Endometrial microvascular endothelial cells (primary cell): ENCODE data around the gene ADGRG4. TPM values are rescaled to one million over a fixed set of nuclear protein-coding genes. Genes with fewer than 3 reads are reported as not detected.
"Not testable (repeated sequence)": the region's sequence is repeated elsewhere in the genome, so short reads cannot be mapped to it uniquely, and the experiment has no call there.

ENCODE experiments used
- in situ Hi-C: cut with HindIII; loops from 2 replicates; pipeline ENCODE4 v1.10.0; 2017; ENCODE audit warnings: low sequenced_read_pairs, low pct_unique_long_range_greater_than_20kb; ENCODE audit errors: inconsistent ontology term
- total RNA-seq: library from RNA; depleted of rRNA; stranded (reverse); fragments of >200 nt; gene quantifications from one replicate; pipeline ENCODE4 v1.2.3, GENCODE V29; 2015; ENCODE audit errors: inconsistent ontology term

The ADGRG4 gene, protein sequence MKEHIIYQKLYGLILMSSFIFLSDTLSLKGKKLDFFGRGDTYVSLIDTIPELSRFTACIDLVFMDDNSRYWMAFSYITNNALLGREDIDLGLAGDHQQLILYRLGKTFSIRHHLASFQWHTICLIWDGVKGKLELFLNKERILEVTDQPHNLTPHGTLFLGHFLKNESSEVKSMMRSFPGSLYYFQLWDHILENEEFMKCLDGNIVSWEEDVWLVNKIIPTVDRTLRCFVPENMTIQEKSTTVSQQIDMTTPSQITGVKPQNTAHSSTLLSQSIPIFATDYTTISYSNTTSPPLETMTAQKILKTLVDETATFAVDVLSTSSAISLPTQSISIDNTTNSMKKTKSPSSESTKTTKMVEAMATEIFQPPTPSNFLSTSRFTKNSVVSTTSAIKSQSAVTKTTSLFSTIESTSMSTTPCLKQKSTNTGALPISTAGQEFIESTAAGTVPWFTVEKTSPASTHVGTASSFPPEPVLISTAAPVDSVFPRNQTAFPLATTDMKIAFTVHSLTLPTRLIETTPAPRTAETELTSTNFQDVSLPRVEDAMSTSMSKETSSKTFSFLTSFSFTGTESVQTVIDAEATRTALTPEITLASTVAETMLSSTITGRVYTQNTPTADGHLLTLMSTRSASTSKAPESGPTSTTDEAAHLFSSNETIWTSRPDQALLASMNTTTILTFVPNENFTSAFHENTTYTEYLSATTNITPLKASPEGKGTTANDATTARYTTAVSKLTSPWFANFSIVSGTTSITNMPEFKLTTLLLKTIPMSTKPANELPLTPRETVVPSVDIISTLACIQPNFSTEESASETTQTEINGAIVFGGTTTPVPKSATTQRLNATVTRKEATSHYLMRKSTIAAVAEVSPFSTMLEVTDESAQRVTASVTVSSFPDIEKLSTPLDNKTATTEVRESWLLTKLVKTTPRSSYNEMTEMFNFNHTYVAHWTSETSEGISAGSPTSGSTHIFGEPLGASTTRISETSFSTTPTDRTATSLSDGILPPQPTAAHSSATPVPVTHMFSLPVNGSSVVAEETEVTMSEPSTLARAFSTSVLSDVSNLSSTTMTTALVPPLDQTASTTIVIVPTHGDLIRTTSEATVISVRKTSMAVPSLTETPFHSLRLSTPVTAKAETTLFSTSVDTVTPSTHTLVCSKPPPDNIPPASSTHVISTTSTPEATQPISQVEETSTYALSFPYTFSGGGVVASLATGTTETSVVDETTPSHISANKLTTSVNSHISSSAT (N-terminal part only)
- total RNA-seq, result 0.56 TPM

DNA sequence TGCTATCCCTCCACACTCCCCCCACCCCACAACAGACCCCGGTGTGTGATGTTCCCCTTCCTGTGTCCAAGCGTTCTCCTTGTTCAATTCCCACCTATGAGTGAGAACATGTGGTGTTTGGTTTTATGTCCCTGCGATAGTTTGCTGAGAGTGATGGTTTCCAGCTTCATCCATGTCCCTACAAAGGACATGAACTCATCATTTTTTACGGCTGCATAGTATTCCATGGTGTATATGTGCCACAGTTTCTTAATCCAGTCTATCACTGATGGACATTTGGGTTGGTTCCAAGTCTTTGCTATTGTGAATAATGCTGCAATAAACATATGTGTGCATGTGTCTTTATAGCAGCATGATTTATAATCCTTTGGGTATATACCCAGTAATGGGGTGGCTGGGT, at the start of gene ADGRG4:
Gene ADGRG4, plus strand, starts transcription at position 243 of the 400 bp plus-strand sequence. CDS start 7,815 bp downstream, outside the sequence.
- in situ Hi-C loops, result not testable (repeated sequence)

DNA sequence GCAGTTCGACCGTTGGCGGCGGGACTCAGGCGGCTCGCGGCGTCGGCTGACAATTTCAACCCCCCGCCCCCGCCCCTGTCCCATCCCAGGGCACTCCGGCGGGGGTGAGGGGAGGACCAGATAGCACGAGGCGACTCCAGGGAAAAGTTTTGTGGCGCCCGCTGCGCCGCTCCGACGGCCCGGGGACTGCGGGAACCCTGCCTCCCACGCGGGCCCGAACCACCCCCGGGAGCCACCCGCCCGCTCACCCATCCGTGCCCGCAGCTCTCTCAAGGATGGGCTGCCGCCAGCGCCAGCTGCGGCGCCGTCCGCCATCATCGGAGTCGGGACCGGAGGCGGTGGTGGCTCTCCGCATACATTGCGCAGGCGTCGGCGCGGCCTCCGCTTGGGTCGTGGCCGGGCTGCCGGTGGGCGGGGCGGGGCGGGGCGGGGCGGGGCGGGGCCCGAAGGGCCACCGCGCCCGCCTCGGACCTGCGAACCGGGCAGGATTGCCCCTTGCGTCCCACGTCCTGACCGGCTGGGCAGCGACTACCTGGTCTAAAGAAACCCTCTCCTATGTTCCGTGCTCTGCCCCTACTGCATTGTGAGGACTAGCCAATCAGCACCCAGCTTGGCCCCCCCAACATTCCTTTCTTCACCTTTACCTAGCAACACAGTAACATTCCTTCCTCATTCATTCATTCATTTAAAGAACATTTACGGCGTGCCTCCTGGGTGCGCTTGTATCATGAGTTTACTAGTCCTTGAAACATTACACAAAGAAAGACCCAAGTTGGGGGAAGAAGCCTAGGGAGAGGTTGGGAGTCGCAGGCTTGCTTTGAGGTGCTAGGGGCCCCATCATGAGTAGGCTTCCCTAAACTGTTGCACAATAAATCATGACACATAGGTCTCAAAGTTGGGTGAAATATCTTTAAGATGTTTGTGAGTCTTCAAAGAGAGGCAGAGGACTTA, 49.4 kb upstream of the ADGRG4 start, which contains the start of gene MAP7D3:
Gene MAP7D3, minus strand, starts transcription at position 360 of the 951 bp plus-strand sequence. Its CDS starts 42 bp downstream, at position 318.
- in situ Hi-C loops, result no loop called here

DNA sequence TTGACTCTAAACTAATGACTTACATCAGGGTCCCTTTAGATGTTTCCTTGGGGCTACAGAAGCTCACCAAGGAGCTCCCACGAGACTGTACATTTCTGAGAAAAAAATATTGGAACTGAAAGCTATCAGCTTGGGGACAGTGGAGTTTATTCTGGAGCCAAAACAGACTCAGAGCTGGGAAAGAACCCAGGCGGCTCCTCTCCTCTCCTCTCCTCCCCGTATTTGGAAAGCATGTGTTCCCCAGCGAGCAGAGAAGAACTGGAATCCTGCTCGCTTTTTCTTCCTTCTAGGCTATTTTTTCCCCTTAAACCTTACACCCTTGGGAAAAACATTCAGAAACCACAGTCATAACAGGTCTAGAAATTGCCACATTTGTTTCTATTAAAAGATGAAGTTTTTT, 45.2 kb upstream of the ADGRG4 start:
- in situ Hi-C loops, result no loop called here

DNA sequence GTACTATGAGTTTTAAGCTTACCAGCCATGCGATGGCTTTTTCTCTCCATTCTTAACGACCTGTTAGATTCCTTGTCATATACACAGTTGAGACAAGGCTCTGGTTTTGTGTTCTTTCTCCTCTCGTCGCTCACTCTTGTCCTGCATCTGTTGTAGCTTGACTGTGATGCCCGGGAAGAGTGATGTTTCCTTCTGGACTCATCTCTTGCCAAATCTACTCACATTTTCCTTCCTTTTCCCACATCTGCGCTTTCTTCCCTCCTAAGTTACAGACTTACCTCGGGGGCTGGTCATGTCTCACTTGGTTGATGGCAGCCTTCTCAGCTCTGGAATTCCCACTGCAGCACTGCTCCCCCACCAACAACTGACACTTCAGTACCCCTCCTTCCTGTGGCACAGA, 44.7 kb upstream of the ADGRG4 start:
- in situ Hi-C loops, result no loop called here

DNA sequence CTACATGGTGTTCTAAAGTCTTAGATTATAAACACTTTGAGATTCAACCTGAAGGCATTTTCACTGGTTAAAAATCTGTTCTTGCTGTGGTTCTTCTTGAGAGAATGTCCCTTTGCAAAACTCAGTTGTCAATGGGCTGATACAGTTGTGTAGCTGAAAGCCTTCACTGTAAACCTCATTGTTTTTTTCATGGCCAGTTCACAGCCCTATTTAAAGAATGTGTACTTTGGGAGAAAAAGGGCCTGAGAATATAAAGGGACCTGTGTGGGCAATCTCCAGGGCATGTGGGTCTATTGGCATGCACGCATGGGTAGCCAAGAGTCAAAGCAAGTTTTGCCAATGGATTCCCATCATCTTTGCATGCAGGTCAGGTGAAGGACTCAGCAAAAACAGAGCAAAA, 41.8 kb upstream of the ADGRG4 start:
- in situ Hi-C loops, result no loop called here

DNA sequence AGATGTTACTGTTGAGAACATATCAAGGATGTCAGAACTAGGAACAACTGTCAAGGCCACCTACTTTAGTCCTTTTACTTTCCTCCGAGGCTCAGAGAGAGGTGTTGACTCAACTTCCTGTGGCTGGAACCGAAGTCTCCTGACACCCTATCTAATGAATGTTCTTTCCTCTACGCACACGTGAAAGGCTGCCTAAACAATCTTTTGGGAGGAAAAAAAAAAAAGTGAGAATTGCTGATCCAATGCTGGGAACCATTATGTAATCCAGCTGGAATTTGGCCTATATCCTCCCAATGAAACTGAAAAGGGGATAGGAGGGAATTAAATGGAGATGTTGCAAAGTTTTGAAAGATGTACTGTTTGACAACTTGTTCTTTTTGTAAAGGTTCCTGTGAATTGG, 41.2 kb upstream of the ADGRG4 start:
- in situ Hi-C loops, result no loop called here

DNA sequence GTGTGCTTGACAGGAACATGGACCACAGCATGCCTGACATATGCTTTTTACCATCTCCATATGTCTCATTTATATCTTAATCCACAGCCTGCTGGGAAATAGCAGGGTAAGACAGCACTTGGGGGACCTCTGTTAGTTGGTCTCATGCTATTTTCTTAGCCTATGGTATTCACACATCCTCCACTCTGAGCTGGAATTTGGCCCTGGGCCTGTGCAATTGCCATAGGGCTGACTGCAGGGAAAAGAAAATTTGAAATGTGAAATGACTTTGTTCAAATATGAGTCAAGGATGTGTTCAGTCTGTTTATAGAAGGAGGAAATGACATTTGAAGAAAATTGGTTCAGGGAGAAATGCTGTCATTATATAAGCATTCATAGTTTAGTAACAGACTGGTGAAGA, 40.0 kb upstream of the ADGRG4 start:
- in situ Hi-C loops, result no loop called here

DNA sequence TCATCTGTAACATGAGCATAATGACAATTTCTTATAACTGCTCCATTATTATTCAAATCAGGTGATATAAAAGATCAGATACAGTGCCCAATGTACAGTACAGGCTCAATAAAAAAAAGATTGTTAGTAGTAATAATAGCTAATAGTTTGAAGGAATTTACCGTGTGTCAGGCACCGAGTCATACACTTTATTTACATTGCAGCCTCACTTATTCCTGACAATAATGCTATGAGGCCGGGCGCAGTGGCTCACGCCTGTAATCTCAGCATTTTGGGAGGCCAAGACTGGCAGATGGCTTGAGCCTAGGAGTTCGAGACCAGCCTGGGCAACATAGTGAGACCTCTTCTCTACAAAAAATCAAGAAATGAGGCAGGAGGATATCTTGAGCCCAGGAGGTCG, 39.4 kb upstream of the ADGRG4 start:
- in situ Hi-C loops, result no loop called here

DNA sequence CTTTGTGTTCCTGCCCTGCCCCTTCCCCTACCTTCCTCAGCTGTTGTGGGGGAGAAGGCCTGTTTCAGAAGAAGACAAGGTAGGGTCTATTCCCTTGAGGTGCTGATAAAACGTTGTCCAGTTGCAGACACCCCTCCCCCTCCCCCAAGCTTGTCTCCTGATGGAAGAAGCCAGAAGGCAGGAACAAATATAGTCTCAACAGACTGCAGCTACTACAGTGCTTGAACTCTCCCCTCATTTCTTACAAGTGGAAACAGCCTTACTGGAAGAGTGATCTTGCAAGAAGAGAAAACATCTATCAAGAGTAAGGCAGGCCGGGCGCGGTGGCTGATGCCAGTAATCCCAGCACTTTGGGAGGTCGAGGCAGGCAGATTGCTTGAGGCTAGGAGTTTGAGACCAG, 38.5 kb upstream of the ADGRG4 start:
- in situ Hi-C loops, result no loop called here

DNA sequence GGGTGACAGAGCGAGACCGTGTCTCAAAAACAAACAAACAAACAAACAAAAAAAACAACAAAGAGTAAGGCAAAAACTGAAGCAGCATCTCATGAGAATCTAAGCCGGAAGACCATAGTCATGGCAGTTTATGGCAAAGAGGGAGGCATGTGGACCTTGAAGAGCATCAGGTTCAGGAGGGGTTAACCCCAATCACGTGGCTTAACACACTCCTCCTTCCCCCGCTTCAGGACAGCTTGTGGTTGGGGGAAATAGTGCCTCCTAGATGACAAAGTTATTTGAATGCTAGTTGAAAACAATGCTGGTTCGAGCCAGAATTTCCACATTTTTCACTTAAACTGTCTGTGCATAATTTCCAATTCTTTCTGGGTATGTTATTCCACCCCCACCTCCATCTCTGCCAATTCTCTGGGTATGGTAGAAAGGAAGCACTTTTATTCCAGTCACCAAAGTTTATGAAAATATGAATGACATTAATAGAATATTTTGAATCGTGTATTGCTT, 37.9 kb upstream of the ADGRG4 start:
- in situ Hi-C loops, result no loop called here

DNA sequence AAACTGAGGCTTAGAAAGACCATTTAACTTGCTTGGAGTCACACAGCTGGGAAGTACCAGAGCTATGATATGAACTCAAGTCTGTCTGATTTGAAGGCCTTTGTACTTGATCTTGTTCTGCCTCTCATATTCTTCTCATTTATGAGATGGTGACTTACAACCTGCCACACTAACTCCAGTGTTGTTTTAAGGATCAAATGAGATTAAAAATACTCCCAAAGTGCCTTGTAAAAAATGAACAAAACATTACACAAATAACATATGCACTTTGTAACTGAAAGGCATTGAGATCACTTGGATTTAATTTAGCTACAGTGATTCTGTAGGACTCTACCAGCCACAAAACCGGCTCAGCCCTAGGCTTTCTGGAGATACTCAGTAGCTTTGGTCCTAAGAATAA, 33.9 kb upstream of the ADGRG4 start:
- in situ Hi-C loops, result no loop called here

DNA sequence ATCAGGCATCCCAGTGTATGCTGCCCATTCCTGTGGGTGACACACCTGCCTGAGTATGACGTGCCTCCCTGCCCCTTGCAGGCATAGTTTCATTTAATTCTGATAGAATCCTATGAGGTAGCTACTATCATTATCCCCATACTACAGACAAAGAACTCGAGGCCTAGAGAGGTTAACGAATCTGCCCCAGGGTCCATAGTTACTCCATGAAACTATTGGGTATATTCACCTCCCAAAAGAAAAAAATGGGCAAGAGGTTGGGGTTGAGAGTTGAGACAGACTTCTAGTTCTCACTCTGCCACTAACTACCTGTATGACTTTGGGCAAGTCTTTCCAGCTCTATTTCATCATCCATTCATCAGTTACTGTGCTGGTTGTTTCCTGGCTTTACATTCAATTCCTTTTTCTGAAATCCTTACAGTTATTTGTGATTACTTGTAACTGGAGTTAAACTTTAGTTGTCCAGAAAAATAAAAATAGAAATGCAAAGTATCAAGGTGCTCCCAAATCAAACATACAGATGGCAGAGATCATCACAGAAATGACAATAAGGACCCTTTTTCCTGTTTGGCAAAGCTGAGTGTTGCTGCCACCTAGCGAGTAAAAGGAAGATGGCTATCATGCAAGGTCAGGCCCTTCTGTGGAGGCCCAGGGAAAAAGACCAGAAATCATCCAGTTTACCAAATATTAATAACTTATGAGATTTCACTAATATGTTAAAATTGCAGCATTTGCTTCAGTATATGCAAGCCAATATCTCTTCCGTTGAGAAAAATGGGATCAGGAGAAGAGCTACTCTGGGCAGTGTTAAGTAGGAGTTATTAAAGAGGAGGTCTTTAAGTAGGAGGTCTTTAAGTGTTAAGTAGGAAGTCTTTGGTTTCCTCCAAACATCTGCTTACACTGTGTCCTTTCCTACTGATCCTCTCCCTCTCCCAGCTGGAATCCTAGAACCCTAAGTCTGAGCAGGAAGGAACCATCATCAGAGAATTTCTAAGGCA, 32.4 kb upstream of the ADGRG4 start:
- in situ Hi-C loops, result no loop called here

DNA sequence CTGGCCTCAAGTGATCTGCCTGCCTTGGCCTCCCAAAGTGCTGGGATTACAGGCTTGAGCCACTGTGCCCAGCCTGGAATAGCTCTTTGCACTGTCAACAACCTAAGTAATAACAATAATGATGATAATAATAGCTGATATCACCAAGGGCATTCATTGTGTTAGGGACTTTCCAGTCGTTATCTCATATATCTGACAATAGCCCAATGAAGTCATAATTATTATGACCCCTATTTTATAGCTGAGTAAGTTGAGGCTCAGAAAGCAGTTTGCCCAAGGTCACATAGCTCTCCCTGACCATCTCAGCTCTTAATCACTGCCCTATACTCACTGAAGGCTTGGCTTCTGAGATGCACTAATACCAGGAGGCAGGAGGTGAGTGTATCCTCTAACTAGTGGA, 30.8 kb upstream of the ADGRG4 start:
- in situ Hi-C loops, result no loop called here

DNA sequence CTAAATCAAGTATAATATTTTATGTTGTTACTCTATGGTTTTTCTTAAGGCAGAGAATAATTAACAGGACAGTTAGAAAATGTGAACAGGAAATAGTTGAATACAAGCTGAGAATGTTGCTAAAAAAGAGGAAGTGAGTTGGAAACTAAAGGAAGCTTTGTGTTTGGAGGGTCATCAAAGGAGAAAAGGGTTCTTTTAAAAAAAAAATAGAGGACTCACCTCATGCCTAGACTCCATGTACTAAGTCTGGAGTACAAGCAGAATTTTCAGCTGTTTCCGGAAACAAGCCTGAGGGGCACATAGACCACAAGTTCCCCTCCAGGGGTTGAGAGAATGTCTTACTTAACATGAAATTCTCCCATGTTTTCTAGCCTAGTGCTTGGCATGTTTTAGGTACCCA, 29.5 kb upstream of the ADGRG4 start:
- in situ Hi-C loops, result no loop called here

DNA sequence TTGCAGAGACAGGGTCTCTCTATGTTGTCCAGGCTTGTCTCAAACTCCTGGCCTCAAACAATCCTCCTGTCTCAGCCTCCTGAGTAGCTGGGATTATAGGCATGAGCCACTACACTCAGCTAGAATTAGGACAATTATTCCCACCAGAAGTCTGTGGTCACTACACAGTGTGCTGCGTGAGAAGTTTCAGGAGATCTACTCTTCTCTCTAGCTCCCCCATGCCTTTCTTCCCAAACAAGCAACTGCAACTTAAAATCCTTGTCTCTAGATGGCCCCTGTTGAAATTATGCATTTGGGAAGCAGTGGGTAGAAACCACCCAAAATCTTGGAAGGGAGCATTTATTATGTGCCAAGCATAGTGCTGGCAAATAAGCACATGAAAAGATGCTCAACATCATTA, 28.4 kb upstream of the ADGRG4 start:
- in situ Hi-C loops, result no loop called here

DNA sequence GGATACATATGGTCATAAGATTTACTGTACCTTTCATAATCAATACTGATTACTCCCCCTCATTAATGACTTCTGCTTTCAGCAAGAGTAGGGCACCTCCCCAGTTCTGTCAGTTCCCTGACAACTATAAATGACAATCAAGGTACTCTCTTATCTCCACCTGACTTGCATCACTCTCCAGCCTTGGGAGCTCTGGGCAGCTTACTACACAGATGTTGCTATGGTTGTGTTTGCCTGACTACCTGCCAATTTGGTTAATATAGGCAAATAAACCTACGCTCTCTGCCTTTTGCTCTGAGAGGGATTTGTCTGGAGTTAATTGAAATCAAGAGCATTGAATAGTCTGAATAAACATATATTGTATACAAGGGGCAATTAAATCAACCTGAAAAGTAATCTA, 26.8 kb upstream of the ADGRG4 start:
- in situ Hi-C loops, result no loop called here

DNA sequence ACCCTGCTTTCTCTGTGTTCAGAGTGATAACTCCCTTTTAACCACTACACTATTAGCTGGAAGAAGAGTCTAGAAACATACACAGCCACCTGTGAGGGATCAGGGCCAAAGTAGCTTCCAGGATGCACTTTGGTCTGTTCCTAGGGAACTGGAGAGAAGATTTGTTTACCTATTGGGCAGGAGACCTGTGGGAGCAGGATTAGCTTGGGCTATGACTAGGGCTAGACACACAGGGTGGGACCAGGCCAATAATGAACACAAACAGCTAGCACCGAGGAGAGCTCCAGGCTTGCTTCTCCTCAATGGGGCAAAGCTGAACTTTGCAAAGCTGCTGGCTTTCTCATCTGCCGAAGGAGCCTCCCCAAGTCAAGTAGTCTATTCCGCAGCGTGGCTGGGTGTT, 25.2 kb upstream of the ADGRG4 start:
- in situ Hi-C loops, result no loop called here
